ENCODE results near the gene HP. TPM values are rescaled to one million over a fixed set of nuclear protein-coding genes. Genes with fewer than 3 reads are reported as not detected.

Gene HP
- total and polyA plus RNA-seq, 2 of the 4 experiments (the other 2 are of a cell fraction) = not detected

DNA sequence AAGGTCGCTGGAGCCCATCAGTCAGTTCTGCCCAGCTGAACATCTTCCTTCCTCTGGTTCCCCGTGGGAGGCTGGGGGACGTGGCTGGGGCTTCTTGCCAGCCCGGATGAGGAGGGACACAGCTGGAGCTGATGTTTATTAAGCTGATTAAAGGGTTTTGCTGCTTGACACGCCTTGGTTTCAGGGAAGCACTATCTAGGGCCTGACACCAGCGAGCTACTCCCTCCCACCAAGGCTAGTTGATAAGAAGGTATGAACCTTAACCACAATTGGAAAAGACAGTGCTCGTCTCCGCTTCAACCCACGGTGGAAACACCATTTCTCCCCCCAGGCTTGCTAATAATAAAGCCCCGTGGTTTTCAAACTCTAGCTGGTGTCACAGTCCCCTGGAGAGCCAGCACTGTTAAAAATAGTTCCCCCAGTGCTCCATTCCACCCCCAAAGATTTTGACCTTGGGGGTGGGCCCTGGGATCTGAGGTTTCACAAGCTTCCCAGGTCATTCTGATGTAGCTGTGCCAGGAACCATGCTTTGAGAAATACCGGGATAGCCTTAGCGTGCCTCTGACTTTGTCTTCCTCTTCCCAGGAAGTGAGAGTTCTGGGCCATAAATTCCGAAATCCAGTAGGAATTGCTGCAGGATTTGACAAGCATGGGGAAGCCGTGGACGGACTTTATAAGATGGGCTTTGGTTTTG, 40.3 kb upstream of the HP start:
- intact Hi-C loops (cut with micrococcal nuclease) = no loop called here
- BruUV-seq (replicated peaks) = no TSS peak
- no peaks in the 10 kb centered on the region for H3K9me1 ChIP-seq (ENCODE audit: insufficient read depth, low read length)
- dilution Hi-C loops (cut with HindIII; ENCODE audit: low sequenced_read_pairs, unreplicated experiment) = no loop called here
- H3K27me3 ChIP-seq (ENCODE audit: control insufficient read depth, insufficient read depth, low read length) = no peaks in the 10 kb centered on the region
- in situ Hi-C loops (cut with MboI; ENCODE audit: low sequenced_read_pairs) = no loop called here
- DNase-seq (no peak), ATAC-seq (ENCODE audit: low read depth) (peak; percentile 27; the same call in 1 of the 2 replicates)
- H4K5ac ChIP-seq (ENCODE audit: low read depth, low read length) = no peak overlapping the region
- no peak overlapping the region for H3K23ac ChIP-seq (ENCODE audit: low read depth, low read length)
- no peak overlapping the region for H2BK5ac ChIP-seq (ENCODE audit: low read depth, low read length, poor library complexity, severe bottlenecking)
- H4K20me1 ChIP-seq (ENCODE audit: insufficient read depth, low read length) = no peaks in the 10 kb centered on the region
- H3K4ac ChIP-seq (ENCODE audit: low read depth, low read length) = no peak overlapping the region
- H3K79me1 ChIP-seq (ENCODE audit: low read depth in 1 of 2, low read length in 2 of 2) = peaks cover 5% of the 10 kb centered on the region in 2 experiments; a peak in 3 of 4 replicates
- no peak overlapping the region for H3K56ac ChIP-seq (ENCODE audit: extremely low read depth, insufficient read depth, low read length)
- no peak overlapping the region for H4K91ac ChIP-seq (ENCODE audit: insufficient read depth, low read depth, low read length)
- H2AK5ac ChIP-seq (ENCODE audit: low read depth, low read length) = no peak overlapping the region
- H3K18ac ChIP-seq (ENCODE audit: low read depth, low read length) = no peak overlapping the region
- H3K14ac ChIP-seq (replicated peaks; ENCODE audit: low read depth, low read length) = no peak overlapping the region
- TF ChIP-seq RFX5 (IDR thresholded peaks at IDR 0.05; ENCODE audit: low read depth, low read length) (no peak), POLR2A (IDR thresholded peaks at IDR 0.05; ENCODE audit: low read depth, low read length) (no peak), MAZ (IDR thresholded peaks at IDR 0.05; ENCODE audit: borderline replicate concordance, low read depth, low read length) (no peak), CEBPB (IDR thresholded peaks at IDR 0.05; ENCODE audit: low read depth, low read length) (no peak), NFE2L2 (IDR thresholded peaks at IDR 0.05; ENCODE audit: low read depth, low read length) (no peak), RAD21 (IDR thresholded peaks at IDR 0.05; ENCODE audit: low read length) (no peak), MAFK (IDR thresholded peaks at IDR 0.05; ENCODE audit: low read depth, low read length) (no peak), FOS (IDR thresholded peaks at IDR 0.05; ENCODE audit: low read depth, low read length) (no peak), CHD1 (IDR thresholded peaks at IDR 0.05; ENCODE audit: low read depth, low read length) (no peak), RCOR1 (IDR thresholded peaks at IDR 0.05; ENCODE audit: insufficient replicate concordance, low read length) (no peak), SMC3 (IDR thresholded peaks at IDR 0.05; ENCODE audit: low read depth, low read length) (no peak), BHLHE40 (IDR thresholded peaks at IDR 0.05; ENCODE audit: low read depth, low read length) (no peak)
- TF ChIP-seq, protein P1, sequence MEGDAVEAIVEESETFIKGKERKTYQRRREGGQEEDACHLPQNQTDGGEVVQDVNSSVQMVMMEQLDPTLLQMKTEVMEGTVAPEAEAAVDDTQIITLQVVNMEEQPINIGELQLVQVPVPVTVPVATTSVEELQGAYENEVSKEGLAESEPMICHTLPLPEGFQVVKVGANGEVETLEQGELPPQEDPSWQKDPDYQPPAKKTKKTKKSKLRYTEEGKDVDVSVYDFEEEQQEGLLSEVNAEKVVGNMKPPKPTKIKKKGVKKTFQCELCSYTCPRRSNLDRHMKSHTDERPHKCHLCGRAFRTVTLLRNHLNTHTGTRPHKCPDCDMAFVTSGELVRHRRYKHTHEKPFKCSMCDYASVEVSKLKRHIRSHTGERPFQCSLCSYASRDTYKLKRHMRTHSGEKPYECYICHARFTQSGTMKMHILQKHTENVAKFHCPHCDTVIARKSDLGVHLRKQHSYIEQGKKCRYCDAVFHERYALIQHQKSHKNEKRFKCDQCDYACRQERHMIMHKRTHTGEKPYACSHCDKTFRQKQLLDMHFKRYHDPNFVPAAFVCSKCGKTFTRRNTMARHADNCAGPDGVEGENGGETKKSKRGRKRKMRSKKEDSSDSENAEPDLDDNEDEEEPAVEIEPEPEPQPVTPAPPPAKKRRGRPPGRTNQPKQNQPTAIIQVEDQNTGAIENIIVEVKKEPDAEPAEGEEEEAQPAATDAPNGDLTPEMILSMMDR (conservative IDR thresholded peaks at IDR 0.05; ENCODE audit: low read depth, low read length) = no peak
- TF ChIP-seq, protein P2, sequence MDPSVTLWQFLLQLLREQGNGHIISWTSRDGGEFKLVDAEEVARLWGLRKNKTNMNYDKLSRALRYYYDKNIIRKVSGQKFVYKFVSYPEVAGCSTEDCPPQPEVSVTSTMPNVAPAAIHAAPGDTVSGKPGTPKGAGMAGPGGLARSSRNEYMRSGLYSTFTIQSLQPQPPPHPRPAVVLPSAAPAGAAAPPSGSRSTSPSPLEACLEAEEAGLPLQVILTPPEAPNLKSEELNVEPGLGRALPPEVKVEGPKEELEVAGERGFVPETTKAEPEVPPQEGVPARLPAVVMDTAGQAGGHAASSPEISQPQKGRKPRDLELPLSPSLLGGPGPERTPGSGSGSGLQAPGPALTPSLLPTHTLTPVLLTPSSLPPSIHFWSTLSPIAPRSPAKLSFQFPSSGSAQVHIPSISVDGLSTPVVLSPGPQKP (IDR thresholded peaks at IDR 0.05; ENCODE audit: borderline replicate concordance, low read depth, low read length) = no peak
- TF ChIP-seq, protein P3, sequence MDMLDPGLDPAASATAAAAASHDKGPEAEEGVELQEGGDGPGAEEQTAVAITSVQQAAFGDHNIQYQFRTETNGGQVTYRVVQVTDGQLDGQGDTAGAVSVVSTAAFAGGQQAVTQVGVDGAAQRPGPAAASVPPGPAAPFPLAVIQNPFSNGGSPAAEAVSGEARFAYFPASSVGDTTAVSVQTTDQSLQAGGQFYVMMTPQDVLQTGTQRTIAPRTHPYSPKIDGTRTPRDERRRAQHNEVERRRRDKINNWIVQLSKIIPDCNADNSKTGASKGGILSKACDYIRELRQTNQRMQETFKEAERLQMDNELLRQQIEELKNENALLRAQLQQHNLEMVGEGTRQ (IDR thresholded peaks at IDR 0.05; ENCODE audit: low read depth, low read length) = no peak
- H3K9ac ChIP-seq (ENCODE audit: low read depth, low read length) = no peak overlapping the region
- H3K36me3 ChIP-seq (ENCODE audit: control insufficient read depth, insufficient read depth, low read length) = peaks cover 5% of the 10 kb centered on the region
- 71% methylated on average over 3 of the region's 15 CpGs; no CpG with 5 or more reads in 1 of the 2 experiments for WGBS, 2 experiments (ENCODE audit: extremely low coverage in 2 of 2, insufficient read length in 1 of 2)
- no peaks in the 10 kb centered on the region for H3K4me1 ChIP-seq (ENCODE audit: control insufficient read depth, insufficient read depth, low read length)
- ChIA-PET POLR2A (ENCODE audit: unreplicated experiment) (no interaction called here), CTCF (no interaction called here)
- no peaks in the 10 kb centered on the region for H3K9me3 ChIP-seq (ENCODE audit: control insufficient read depth, insufficient read depth, low read length)
- H2BK15ac ChIP-seq (ENCODE audit: low read depth, low read length) = no peak overlapping the region
- H3K4me2 ChIP-seq (ENCODE audit: low read depth, low read length) = no peak overlapping the region
- no peak overlapping the region for H3K4me3 ChIP-seq (ENCODE audit: insufficient read depth, low read depth, low read length)
- no peak overlapping the region for H2BK20ac ChIP-seq (ENCODE audit: low read depth, low read length)
- H3K27ac ChIP-seq (ENCODE audit: insufficient read depth, low read length) = no peak overlapping the region
- no peak overlapping the region for H2AFZ ChIP-seq (replicated peaks; ENCODE audit: low read length, poor library complexity)
- H2BK120ac ChIP-seq (ENCODE audit: low read depth, low read length) = no peak overlapping the region
- no peak overlapping the region for H4K8ac ChIP-seq (ENCODE audit: low read depth in 2 of 2, low read length in 2 of 2)
- no peak overlapping the region for H2AK9ac ChIP-seq (replicated peaks; ENCODE audit: low read depth, low read length, poor library complexity)

Data from IMR-90 (cell line).